Upper lobe of left lung (tissue), 6 donors: Measurements from ENCODE around the gene ECSIT. TPM values are rescaled to one million over a fixed set of nuclear protein-coding genes. Genes with fewer than 3 reads are reported as not detected.

ENCODE experiments used
- ATAC-seq, 2 donors: fragments of 200-7000 bp; cut with Tn5 transposase; one replicate each; pipeline ENCODE4 v1.9.1; 2022; ENCODE audit warnings: mild to moderate bottlenecking in 2 of 2, moderate library complexity in 2 of 2; ENCODE audit not compliant: low FRiP score in 2 of 2
- DNase-seq, 2 donors: peaks; one replicate each; pipeline ENCODE4 v3.0.0-alpha.2; 2019 to 2020
- H3K27ac ChIP-seq, 4 donors: fragments of 200-600 bp; sonication (generic); one replicate each; pipeline ENCODE4 v1.5.1; 2016 to 2019
- H3K27me3 ChIP-seq, 4 donors: fragments of 200-600 bp; sonication (generic); one replicate each; pipeline ENCODE4 v1.5.1; 2017 to 2019
- H3K36me3 ChIP-seq, 4 donors: fragments of 200-600 bp; sonication (generic); one replicate each; pipeline ENCODE4 v1.5.1; 2016 to 2019
- H3K4me1 ChIP-seq, 4 donors: fragments of 200-600 bp; sonication (generic); one replicate each; pipeline ENCODE4 v1.5.1; 2018 to 2019
- H3K4me3 ChIP-seq, 4 donors: fragments of 200-600 bp; sonication (generic); one replicate each; pipeline ENCODE4 v1.5.1; 2017 to 2019; ENCODE audit warnings: mild to moderate bottlenecking in 2 of 4, moderate library complexity in 1 of 4
- H3K9me3 ChIP-seq, 4 donors: fragments of 200-600 bp; sonication (generic); one replicate each; pipeline ENCODE4 v1.5.1; 2018 to 2019
- EP300 ChIP-seq, 4 donors: sonication (generic); formaldehyde crosslinking; IDR thresholded peaks; one replicate each; pipeline ENCODE4 v1.5.1; 2017; ENCODE audit warnings: antibody characterized with exemption in 4 of 4, control low read depth in 2 of 4
- POLR2A ChIP-seq, 4 donors: fragments of 450-650 bp; IDR thresholded peaks; one replicate each; pipeline ENCODE4 v1.5.1; 2016 to 2017; ENCODE audit warnings: antibody characterized with exemption in 4 of 4, mild to moderate bottlenecking in 2 of 4
- POLR2AphosphoS5 ChIP-seq, 2 donors: sonication (generic); formaldehyde crosslinking; IDR thresholded peaks; one replicate each; pipeline ENCODE4 v1.5.1; 2017; ENCODE audit warnings: antibody characterized with exemption in 2 of 2
- WGBS, 2 donors: methylation state at CpG; one replicate each; pipeline ENCODE4 v1.1.5; 2017 to 2018; 5-methylcytosine and 5-hydroxymethylcytosine counted together
- total RNA-seq, 6 donors: library from RNA; depleted of rRNA in 4 of 6; stranded (reverse); fragments of >200 nt in 4 of 6; gene quantifications; one replicate each; pipeline versions ENCODE4 v1.1.0 to v1.2.1, GENCODE V29; 2016 to 2021
- TF ChIP-seq, protein P1 (sequence below), 6 experiments: fragments of 450-650 bp in 4 of 6; fragments of 200-600 bp in 2 of 6; sonication (generic) in 2 of 6; IDR thresholded peaks; one replicate each; pipeline ENCODE4 v1.5.1; 2016 to 2019; ENCODE audit warnings: antibody characterized with exemption in 6 of 6
- donor health status: DM: no; HTN: no; CAD: no; lungs with moderate emphysema.
- donor health status: DM: no; HTN: yes; CAD: no; lungs with severe emphysema.

The ECSIT gene
- total RNA-seq, 6 donors from 2014 or later, result 32.1 to 77.5 (median 48.6) TPM

DNA sequence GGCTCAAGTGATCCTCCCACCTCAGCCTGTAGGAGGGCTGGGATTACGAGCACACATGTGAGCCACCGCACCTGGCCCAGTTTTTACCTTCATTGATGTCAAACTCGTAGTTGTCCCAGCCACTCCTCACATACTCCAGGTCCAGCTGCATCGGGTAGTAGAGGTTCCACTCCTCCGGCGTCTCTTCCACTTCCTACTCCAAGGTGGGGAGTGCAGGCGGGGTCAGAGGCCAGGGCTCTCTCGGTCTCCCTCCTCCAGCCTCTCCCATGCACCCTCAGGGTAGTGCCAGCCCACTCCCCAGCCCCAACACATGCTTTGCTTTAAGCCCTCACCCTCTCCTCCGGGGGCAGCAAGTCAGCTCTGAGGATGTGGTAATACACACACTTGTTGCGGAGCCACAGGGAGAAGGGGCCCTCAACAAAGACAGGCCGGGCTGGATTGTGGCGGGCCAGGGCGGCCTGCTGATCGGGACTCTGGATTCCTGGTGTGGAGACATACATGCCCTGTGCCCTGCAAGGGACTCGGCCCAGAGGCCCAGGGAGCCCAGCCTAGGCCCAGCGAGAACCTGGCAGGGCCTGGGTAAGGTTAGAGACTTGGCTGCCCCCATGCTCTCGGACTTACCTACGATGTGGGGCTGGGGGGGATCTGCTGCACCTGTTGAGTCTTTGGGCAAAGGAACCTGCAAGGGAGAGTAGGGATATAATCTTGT lies 21.4 kb downstream of the ECSIT start:
- Histone ChIP-seq H3K27me3 (no peaks in the 10 kb centered on the region), H3K4me3 (no peak overlapping the region), H3K4me1 (peaks cover 10 to 20% (median 15%) of the 10 kb centered on the region in 4 donors), H3K36me3 (peaks cover 0 to 20% (median 7%) of the 10 kb centered on the region in 4 donors), H3K27ac (no peak overlapping the region), H3K9me3 (no peaks in the 10 kb centered on the region)
- DNase-seq (peak in 1 of 2 donors; percentile 74), ATAC-seq (no peak)
- 94% methylated on average over 10 to 18 of the region's 18 CpGs for WGBS, 2 donors
- no peak for TF ChIP-seq EP300 (IDR thresholded peaks at IDR 0.05)
- no peak for TF ChIP-seq POLR2A (IDR thresholded peaks at IDR 0.05)
- TF ChIP-seq, protein P1, sequence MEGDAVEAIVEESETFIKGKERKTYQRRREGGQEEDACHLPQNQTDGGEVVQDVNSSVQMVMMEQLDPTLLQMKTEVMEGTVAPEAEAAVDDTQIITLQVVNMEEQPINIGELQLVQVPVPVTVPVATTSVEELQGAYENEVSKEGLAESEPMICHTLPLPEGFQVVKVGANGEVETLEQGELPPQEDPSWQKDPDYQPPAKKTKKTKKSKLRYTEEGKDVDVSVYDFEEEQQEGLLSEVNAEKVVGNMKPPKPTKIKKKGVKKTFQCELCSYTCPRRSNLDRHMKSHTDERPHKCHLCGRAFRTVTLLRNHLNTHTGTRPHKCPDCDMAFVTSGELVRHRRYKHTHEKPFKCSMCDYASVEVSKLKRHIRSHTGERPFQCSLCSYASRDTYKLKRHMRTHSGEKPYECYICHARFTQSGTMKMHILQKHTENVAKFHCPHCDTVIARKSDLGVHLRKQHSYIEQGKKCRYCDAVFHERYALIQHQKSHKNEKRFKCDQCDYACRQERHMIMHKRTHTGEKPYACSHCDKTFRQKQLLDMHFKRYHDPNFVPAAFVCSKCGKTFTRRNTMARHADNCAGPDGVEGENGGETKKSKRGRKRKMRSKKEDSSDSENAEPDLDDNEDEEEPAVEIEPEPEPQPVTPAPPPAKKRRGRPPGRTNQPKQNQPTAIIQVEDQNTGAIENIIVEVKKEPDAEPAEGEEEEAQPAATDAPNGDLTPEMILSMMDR (IDR thresholded peaks at IDR 0.05), result no peak

DNA sequence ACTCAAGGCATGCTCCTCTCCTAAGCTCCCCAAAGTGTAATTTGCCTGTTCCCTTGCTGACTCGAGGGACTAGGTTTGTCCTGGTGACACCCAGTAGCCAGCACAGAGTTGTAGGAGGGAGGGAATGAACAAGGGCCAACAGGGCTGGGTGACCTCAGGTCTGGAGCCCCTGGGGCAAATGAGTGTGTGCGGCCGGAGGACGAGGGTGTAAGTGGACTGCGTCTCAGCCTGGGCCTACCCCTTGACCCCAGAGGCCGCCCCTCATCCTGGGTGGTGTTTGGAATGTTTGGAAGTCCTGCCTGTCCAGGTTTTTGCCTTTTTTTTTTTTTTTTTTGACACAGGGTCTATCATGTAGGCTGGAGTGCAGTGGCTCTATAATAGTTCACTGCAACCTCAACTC lies 22.0 kb downstream of the ECSIT start:
- 89 to 98% methylated on average over 6 of the region's 6 CpGs for WGBS, 2 donors
- ATAC-seq (no peak), DNase-seq (no peak)
- Histone ChIP-seq H3K27ac (no peak overlapping the region), H3K4me3 (no peak overlapping the region), H3K27me3 (no peaks in the 10 kb centered on the region), H3K9me3 (no peaks in the 10 kb centered on the region), H3K36me3 (peaks cover 0 to 14% (median 4%) of the 10 kb centered on the region in 4 donors), H3K4me1 (peaks cover 10 to 20% (median 15%) of the 10 kb centered on the region in 4 donors)
- no peak for TF ChIP-seq POLR2AphosphoS5 (IDR thresholded peaks at IDR 0.05)
- TF ChIP-seq POLR2A (IDR thresholded peaks at IDR 0.05), result no peak
- no peak for TF ChIP-seq EP300 (IDR thresholded peaks at IDR 0.05)
- TF ChIP-seq, protein P1 (IDR thresholded peaks at IDR 0.05), result no peak

- TF ChIP-seq POLR2AphosphoS5 (IDR thresholded peaks at IDR 0.05), result no peak
- TF ChIP-seq, protein P1 (IDR thresholded peaks at IDR 0.05), result no peak
- TF ChIP-seq POLR2A (IDR thresholded peaks at IDR 0.05), result no peak
- TF ChIP-seq EP300 (IDR thresholded peaks at IDR 0.05), result no peak
- WGBS, 2 donors, result 29 to 69% methylated on average over 5 to 20 of the region's 20 CpGs
- Histone ChIP-seq H3K27ac (peak overlapping the region; percentile 90 to 97 (median 92)), H3K27me3 (no peaks in the 10 kb centered on the region), H3K4me3 (peak overlapping the region; percentile 70 to 100 (median 89)), H3K4me1 (peaks cover 10 to 20% (median 15%) of the 10 kb centered on the region in 4 donors), H3K9me3 (no peaks in the 10 kb centered on the region), H3K36me3 (peaks cover 0 to 7% (median under 1%) of the 10 kb centered on the region in 4 donors)
- ATAC-seq, result peak; percentile 12 to 34
- DNase-seq, result peak in 1 of 2 donors; percentile 88
Observed at GRCh38 chr19:11506101-11506555, 22.8 kb downstream of the ECSIT start.

GRCh38 chr19:11505504-11506100 lies 23.3 kb downstream of the ECSIT start, which contains the start of gene ZNF653:
TSS of gene ZNF653 (minus strand) at chr19:11505839. CDS start at chr19:11505786, 53 bp downstream.
- H3K27me3 ChIP-seq, result no peaks in the 10 kb centered on the region
- peaks cover 10 to 20% (median 15%) of the 10 kb centered on the region in 4 donors for H3K4me1 ChIP-seq
- H3K9me3 ChIP-seq, result no peaks in the 10 kb centered on the region
- ATAC-seq, result peak; percentile 88 to 95
- peaks cover 0 to 6% (median 0%) of the 10 kb centered on the region in 4 donors for H3K36me3 ChIP-seq
- peak within 1 kb of the TSS; percentile 90 to 97 (median 92) for H3K27ac ChIP-seq
- TF ChIP-seq EP300 (IDR thresholded peaks at IDR 0.05), result no peak
- TF ChIP-seq, protein P1 (IDR thresholded peaks at IDR 0.05), result peak in 1 of 6 experiments; percentile 12
- peak in 1 of 4 donors; percentile 63 for TF ChIP-seq POLR2A (IDR thresholded peaks at IDR 0.05)
- TF ChIP-seq POLR2AphosphoS5 (IDR thresholded peaks at IDR 0.05), result peak in 1 of 2 donors; percentile 39
- 0% methylated on average over 14 of the region's 65 CpGs for WGBS, 2 donors
- peak within 1 kb of the TSS; percentile 70 to 100 (median 89) for H3K4me3 ChIP-seq
- DNase-seq, result peak; percentile 88 to 98
